ENCODE data around the gene GPX3.

GRCh38 chr5:151060742-151061141 lies 40.4 kb downstream of the GPX3 start:
- no peak for TF ChIP-seq CTCF (IDR thresholded peaks at IDR 0.05; ENCODE audit: low read depth, low read length)
- TF ChIP-seq EZH2phosphoT487 (IDR thresholded peaks at IDR 0.05; ENCODE audit: low read depth), result no peak

All from OCI-LY3 (cell line).